Mucosa of stomach (tissue), 1 donor: Measurements from ENCODE around the gene ZBTB40.

ENCODE experiments used
- H3K27me3 ChIP-seq: one replicate; pipeline ENCODE4 v1.7.0; 2013; ENCODE audit warnings: mild to moderate bottlenecking, low read length; ENCODE audit not compliant: control insufficient read depth, insufficient read depth
- H3K36me3 ChIP-seq: one replicate; pipeline ENCODE4 v1.7.0; 2013; ENCODE audit warnings: low read length; ENCODE audit not compliant: control insufficient read depth, insufficient read depth
- H3K4me1 ChIP-seq: one replicate; pipeline ENCODE4 v1.7.0; 2013; ENCODE audit warnings: mild to moderate bottlenecking, low read length; ENCODE audit not compliant: control insufficient read depth, insufficient read depth
- H3K4me3 ChIP-seq: one replicate; pipeline ENCODE4 v1.7.0; 2013; ENCODE audit warnings: low read length
- H3K9ac ChIP-seq: one replicate; pipeline ENCODE4 v1.7.0; 2013; ENCODE audit warnings: mild to moderate bottlenecking, low read length, moderate library complexity
- H3K9me3 ChIP-seq: one replicate; pipeline ENCODE4 v1.7.0; 2013; ENCODE audit warnings: mild to moderate bottlenecking, low read length, moderate library complexity; ENCODE audit not compliant: control insufficient read depth
- donor health status: Pancreatic carcinoma.

ZBTB40 gene

GRCh38 chr1:22517956-22518355 is 66.3 kb downstream of the ZBTB40 start:
- Histone ChIP-seq H3K4me3 (no peak overlapping the region), H3K36me3 (no peaks in the 10 kb centered on the region)

GRCh38 chr1:22518379-22518778 is 66.7 kb downstream of the ZBTB40 start:
- H3K4me3 ChIP-seq: no peak overlapping the region
- no peaks in the 10 kb centered on the region for H3K36me3 ChIP-seq
- no peak overlapping the region for H3K9ac ChIP-seq
- no peaks in the 10 kb centered on the region for H3K9me3 ChIP-seq
- H3K4me1 ChIP-seq: no peaks in the 10 kb centered on the region
- H3K27me3 ChIP-seq: no peaks in the 10 kb centered on the region

More at GRCh38 chr1:22517956-22518355, 66.3 kb downstream of the ZBTB40 start:
- Histone ChIP-seq H3K9ac (no peak overlapping the region), H3K9me3 (no peaks in the 10 kb centered on the region), H3K4me1 (no peaks in the 10 kb centered on the region), H3K27me3 (no peaks in the 10 kb centered on the region)

- Histone ChIP-seq H3K36me3 (peaks cover 14% of the 10 kb centered on the region), H3K9me3 (no peaks in the 10 kb centered on the region), H3K27me3 (no peaks in the 10 kb centered on the region), H3K4me3 (no peak overlapping the region), H3K4me1 (no peaks in the 10 kb centered on the region), H3K9ac (no peak overlapping the region)
Measured at GRCh38 chr1:22520871-22521270, 69.2 kb downstream of the ZBTB40 start.

GRCh38 chr1:22521692-22522091 is 70.0 kb downstream of the ZBTB40 start:
- Histone ChIP-seq H3K9me3 (no peaks in the 10 kb centered on the region), H3K4me3 (no peak overlapping the region), H3K36me3 (peaks cover 14% of the 10 kb centered on the region), H3K27me3 (no peaks in the 10 kb centered on the region), H3K4me1 (no peaks in the 10 kb centered on the region), H3K9ac (no peak overlapping the region)

GRCh38 chr1:22522221-22522743 is 70.6 kb downstream of the ZBTB40 start:
- Histone ChIP-seq H3K4me1 (no peaks in the 10 kb centered on the region), H3K4me3 (no peak overlapping the region), H3K9ac (no peak overlapping the region), H3K27me3 (no peaks in the 10 kb centered on the region), H3K36me3 (peaks cover 14% of the 10 kb centered on the region), H3K9me3 (no peaks in the 10 kb centered on the region)

- Histone ChIP-seq H3K9me3 (no peaks in the 10 kb centered on the region), H3K4me1 (no peaks in the 10 kb centered on the region), H3K4me3 (no peak overlapping the region), H3K9ac (no peak overlapping the region), H3K36me3 (peaks cover 14% of the 10 kb centered on the region), H3K27me3 (no peaks in the 10 kb centered on the region)
Measured at GRCh38 chr1:22524481-22524880, 72.8 kb downstream of the ZBTB40 start.

- H3K4me1 ChIP-seq: no peaks in the 10 kb centered on the region
- H3K36me3 ChIP-seq: peaks cover 14% of the 10 kb centered on the region
- H3K9ac ChIP-seq: no peak overlapping the region
- H3K9me3 ChIP-seq: no peaks in the 10 kb centered on the region
- no peak overlapping the region for H3K4me3 ChIP-seq
- no peaks in the 10 kb centered on the region for H3K27me3 ChIP-seq
Measured at GRCh38 chr1:22525211-22525610, 73.6 kb downstream of the ZBTB40 start.

- Histone ChIP-seq H3K27me3 (no peaks in the 10 kb centered on the region), H3K9ac (no peak overlapping the region), H3K36me3 (peaks cover 14% of the 10 kb centered on the region), H3K4me1 (no peaks in the 10 kb centered on the region), H3K4me3 (no peak overlapping the region), H3K9me3 (no peaks in the 10 kb centered on the region)
Measured at GRCh38 chr1:22525646-22526045, 74.0 kb downstream of the ZBTB40 start.

GRCh38 chr1:22526098-22526497 is 74.4 kb downstream of the ZBTB40 start:
- Histone ChIP-seq H3K4me1 (no peaks in the 10 kb centered on the region), H3K9ac (no peak overlapping the region), H3K9me3 (no peaks in the 10 kb centered on the region), H3K27me3 (no peaks in the 10 kb centered on the region), H3K4me3 (no peak overlapping the region), H3K36me3 (peaks cover 14% of the 10 kb centered on the region)

- H3K4me1 ChIP-seq: no peaks in the 10 kb centered on the region
- H3K36me3 ChIP-seq: peaks cover 14% of the 10 kb centered on the region
- H3K27me3 ChIP-seq: no peaks in the 10 kb centered on the region
- H3K9me3 ChIP-seq: no peaks in the 10 kb centered on the region
- no peak overlapping the region for H3K4me3 ChIP-seq
- no peak overlapping the region for H3K9ac ChIP-seq
Measured at GRCh38 chr1:22526677-22527076, 75.0 kb downstream of the ZBTB40 start.

GRCh38 chr1:22527122-22527521 is 75.5 kb downstream of the ZBTB40 start:
- H3K27me3 ChIP-seq: no peaks in the 10 kb centered on the region
- peaks cover 14% of the 10 kb centered on the region for H3K36me3 ChIP-seq
- no peaks in the 10 kb centered on the region for H3K4me1 ChIP-seq
- H3K9ac ChIP-seq: no peak overlapping the region
- H3K4me3 ChIP-seq: no peak overlapping the region
- no peaks in the 10 kb centered on the region for H3K9me3 ChIP-seq

- peaks cover 14% of the 10 kb centered on the region for H3K36me3 ChIP-seq
- no peaks in the 10 kb centered on the region for H3K9me3 ChIP-seq
- no peaks in the 10 kb centered on the region for H3K27me3 ChIP-seq
Measured at GRCh38 chr1:22527555-22528296, 76.1 kb downstream of the ZBTB40 start.

More at GRCh38 chr1:22527555-22528296, 76.1 kb downstream of the ZBTB40 start:
- Histone ChIP-seq H3K9ac (no peak overlapping the region), H3K4me3 (no peak overlapping the region), H3K4me1 (no peaks in the 10 kb centered on the region)
